OCI-LY7 (cell line): Measurements from ENCODE around the gene SRC. TPM values are rescaled to one million over a fixed set of nuclear protein-coding genes. Genes with fewer than 3 reads are reported as not detected.

Source experiments
- BruUV-seq: library from RNA; stranded (reverse); fragments of 400-500 nt; replicated peaks from 2 replicates; lab custom pipeline; 2021; lab: Mats Ljungman, UMichigan
- CTCF ChIA-PET: fragments of 300-600 bp; sonication (Branson Sonifier 250); formaldehyde crosslinking; loops from one replicate; lab custom pipeline; 2022; ENCODE audit warnings: antibody characterized with exemption; ENCODE audit not compliant: unreplicated experiment; lab: Charles Lee
- POLR2A ChIA-PET: fragments of 300-600 bp; sonication (Branson Sonifier 250); formaldehyde crosslinking; loops from one replicate; lab custom pipeline; 2022; ENCODE audit warnings: antibody characterized with exemption; lab: Charles Lee
- DNase-seq: peaks from one replicate; pipeline ENCODE4 v3.0.0-alpha.2; 2015; ENCODE audit warnings: low spot score
- H2AFZ ChIP-seq: fragments of 200-600 bp; sonication (generic), shearing (Covaris generic); 2 replicates; pipeline ENCODE4 v1.6.1; 2014; ENCODE audit warnings: mild to moderate bottlenecking, antibody characterized with exemption, low read length, moderate library complexity
- H3K27ac ChIP-seq: fragments of 200-600 bp; sonication (generic); 2 replicates; pipeline ENCODE4 v1.5.1; 2014; ENCODE audit warnings: mixed run types, low read depth, mild to moderate bottlenecking, moderate library complexity, low read length, inconsistent platforms; ENCODE audit not compliant: poor library complexity, severe bottlenecking
- H3K36me3 ChIP-seq: fragments of 200-600 bp; sonication (generic); 2 replicates; pipeline ENCODE4 v1.6.1; 2014; ENCODE audit warnings: mild to moderate bottlenecking, antibody characterized with exemption, low read length, moderate library complexity, mixed read lengths; ENCODE audit not compliant: insufficient read depth
- H3K4me1 ChIP-seq: fragments of 200-600 bp; sonication (generic); 2 replicates; pipeline ENCODE4 v1.5.1; 2014; ENCODE audit warnings: mild to moderate bottlenecking, low read length; ENCODE audit not compliant: insufficient read depth, poor library complexity, severe bottlenecking
- H3K4me2 ChIP-seq: fragments of 200-600 bp; sonication (generic); 2 replicates; pipeline ENCODE4 v1.6.1; 2014; ENCODE audit warnings: mild to moderate bottlenecking, low read length
- H3K4me3 ChIP-seq: fragments of 200-600 bp; sonication (generic); 2 replicates; pipeline ENCODE4 v1.5.1; 2014; ENCODE audit warnings: mild to moderate bottlenecking, low read depth, low read length; ENCODE audit not compliant: poor library complexity, severe bottlenecking
- H3K79me2 ChIP-seq: fragments of 200-600 bp; sonication (generic); 2 replicates; pipeline ENCODE4 v1.6.1; 2016; ENCODE audit warnings: low read depth, mild to moderate bottlenecking, low read length, moderate library complexity, mixed read lengths; ENCODE audit not compliant: insufficient read depth
- H3K9me2 ChIP-seq: fragments of 200-600 bp; sonication (generic); 2 replicates; pipeline ENCODE4 v1.6.1; 2016; ENCODE audit warnings: mild to moderate bottlenecking, low read length, mixed read lengths; ENCODE audit not compliant: insufficient read depth
- H3K9me3 ChIP-seq: fragments of 200-600 bp; sonication (generic); 2 replicates; pipeline ENCODE4 v1.6.1; 2014; ENCODE audit warnings: mild to moderate bottlenecking, mixed run types, low read length, mixed read lengths
- H4K20me1 ChIP-seq: fragments of 200-600 bp; sonication (generic); 2 replicates; pipeline ENCODE4 v1.6.1; 2014; ENCODE audit warnings: mild to moderate bottlenecking, antibody characterized with exemption, low read length, moderate library complexity, mixed read lengths; ENCODE audit not compliant: insufficient read depth
- EZH2phosphoT487 ChIP-seq: fragments of 200-600 bp; sonication (generic); IDR thresholded peaks from 2 replicates; pipeline ENCODE4 v1.6.1; 2018; ENCODE audit warnings: low read depth, borderline replicate concordance, mild to moderate bottlenecking, mixed run types, antibody characterized with exemption, low read length, moderate library complexity, mixed read lengths
- intact Hi-C: fragments of 100-400 bp; cut with micrococcal nuclease; formaldehyde crosslinking; loops from one replicate; pipeline ENCODE4 v1.10.0; 2022; ENCODE audit not compliant: unreplicated experiment
- total RNA-seq, 2 experiments: library from RNA; depleted of rRNA in 1 of 2; stranded (reverse); fragments of >200 nt in 1 of 2; shearing (Covaris generic) in 1 of 2; gene quantifications; 2 replicates each; pipeline ENCODE4 v1.2.3, GENCODE V29; 2014 to 2022
- TF ChIP-seq, protein P1 (sequence below): fragments of 200-600 bp; sonication (generic); conservative IDR thresholded peaks from 2 replicates; pipeline ENCODE4 v1.5.1; 2014; ENCODE audit warnings: mild to moderate bottlenecking, antibody characterized with exemption, low read length, moderate library complexity, mixed read lengths

The SRC gene
- total RNA-seq, 2 experiments from 2014 or later, result 0.72 to 3.7 TPM

GRCh38 chr20:37347891-37348791 lies 2.2 kb downstream of the SRC start:
- Histone ChIP-seq H4K20me1 (no peaks in the 10 kb centered on the region), H3K4me1 (no peaks in the 10 kb centered on the region), H3K9me3 (no peaks in the 10 kb centered on the region), H3K4me2 (no peak overlapping the region), H3K27ac (no peak overlapping the region), H3K4me3 (no peak overlapping the region), H3K79me2 (no peaks in the 10 kb centered on the region), H3K9me2 (no peaks in the 10 kb centered on the region), H2AFZ (no peak overlapping the region), H3K36me3 (no peaks in the 10 kb centered on the region)
- POLR2A ChIA-PET, result interaction anchor here (0.6 kb wide), 1 partner anchor 9 kb away, joined by 4 read pairs; no protein-coding TSS in a partner anchor
- TF ChIP-seq, protein P1, sequence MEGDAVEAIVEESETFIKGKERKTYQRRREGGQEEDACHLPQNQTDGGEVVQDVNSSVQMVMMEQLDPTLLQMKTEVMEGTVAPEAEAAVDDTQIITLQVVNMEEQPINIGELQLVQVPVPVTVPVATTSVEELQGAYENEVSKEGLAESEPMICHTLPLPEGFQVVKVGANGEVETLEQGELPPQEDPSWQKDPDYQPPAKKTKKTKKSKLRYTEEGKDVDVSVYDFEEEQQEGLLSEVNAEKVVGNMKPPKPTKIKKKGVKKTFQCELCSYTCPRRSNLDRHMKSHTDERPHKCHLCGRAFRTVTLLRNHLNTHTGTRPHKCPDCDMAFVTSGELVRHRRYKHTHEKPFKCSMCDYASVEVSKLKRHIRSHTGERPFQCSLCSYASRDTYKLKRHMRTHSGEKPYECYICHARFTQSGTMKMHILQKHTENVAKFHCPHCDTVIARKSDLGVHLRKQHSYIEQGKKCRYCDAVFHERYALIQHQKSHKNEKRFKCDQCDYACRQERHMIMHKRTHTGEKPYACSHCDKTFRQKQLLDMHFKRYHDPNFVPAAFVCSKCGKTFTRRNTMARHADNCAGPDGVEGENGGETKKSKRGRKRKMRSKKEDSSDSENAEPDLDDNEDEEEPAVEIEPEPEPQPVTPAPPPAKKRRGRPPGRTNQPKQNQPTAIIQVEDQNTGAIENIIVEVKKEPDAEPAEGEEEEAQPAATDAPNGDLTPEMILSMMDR, result no peak
- TF ChIP-seq EZH2phosphoT487, result no peak
- CTCF ChIA-PET, result interaction anchor here (0.8 kb wide), 1 partner anchor 111 kb away, joined by 5 read pairs; no protein-coding TSS in a partner anchor
- intact Hi-C loops, result no loop called here
- BruUV-seq, result no TSS peak
- no peak for DNase-seq

DNA sequence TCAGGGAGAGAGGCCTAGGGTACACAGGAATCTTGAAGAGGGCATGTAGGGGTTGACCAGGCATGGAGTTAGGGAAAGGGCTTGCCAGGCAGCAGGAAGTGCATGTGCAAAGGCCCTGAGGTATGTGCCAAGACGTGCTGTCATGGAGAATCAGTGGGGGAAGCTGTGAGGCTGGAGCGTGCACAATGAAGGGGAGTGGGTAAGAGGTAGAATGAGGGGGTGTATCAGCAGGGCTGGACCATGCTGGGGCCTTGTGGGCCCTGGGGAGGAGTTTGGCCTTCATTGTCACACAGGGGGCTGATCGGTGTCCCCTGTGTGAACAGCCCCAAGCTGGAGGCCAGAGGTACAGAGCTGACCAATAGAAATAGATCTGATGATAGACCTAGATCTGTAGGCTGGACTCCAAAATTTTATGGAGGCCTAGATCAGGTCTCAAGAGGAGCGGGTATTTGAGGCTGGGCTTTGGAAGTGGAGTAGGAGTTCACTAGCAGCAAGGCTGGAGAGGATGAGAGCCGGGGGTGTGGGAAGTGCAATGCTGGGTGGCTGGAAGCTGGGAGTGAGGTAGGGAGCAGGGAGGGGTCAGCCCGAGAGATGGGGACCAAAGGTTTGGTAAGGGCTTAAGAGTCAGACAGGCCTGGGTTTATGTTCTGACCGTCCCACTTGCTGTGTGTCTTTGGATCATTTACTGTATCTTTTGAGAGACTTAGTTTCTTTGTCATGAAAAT lies 3.0 kb downstream of the SRC start:
- no peaks in the 10 kb centered on the region for H4K20me1 ChIP-seq
- H3K79me2 ChIP-seq, result no peaks in the 10 kb centered on the region
- TF ChIP-seq EZH2phosphoT487, result no peak
- TF ChIP-seq, protein P1, result no peak
- no peak overlapping the region for H2AFZ ChIP-seq
- no peak overlapping the region for H3K4me2 ChIP-seq
- H3K4me3 ChIP-seq, result no peak overlapping the region
- intact Hi-C loops, result no loop called here
- no peak overlapping the region for H3K27ac ChIP-seq
- ChIA-PET POLR2A (no interaction called here), CTCF (no interaction called here)
- no peaks in the 10 kb centered on the region for H3K4me1 ChIP-seq
- H3K9me2 ChIP-seq, result no peaks in the 10 kb centered on the region
- H3K9me3 ChIP-seq, result no peaks in the 10 kb centered on the region
- DNase-seq, result no peak
- H3K36me3 ChIP-seq, result no peaks in the 10 kb centered on the region
- no TSS peak for BruUV-seq
